HEK293 (cell line): ENCODE results near the gene MICU1.
A peak's percentile ranks its signal among the peaks of the same experiment; 100 is the strongest.
"Not testable (repeated sequence)": the region's sequence is repeated elsewhere in the genome, so short reads cannot be mapped to it uniquely, and the experiment has no call there.

Experiments
- CTCF ChIA-PET: fragments of 350-600 bp; formaldehyde crosslinking; extraction: SDS; loops from one replicate; lab custom pipeline; 2021; ENCODE audit warnings: antibody characterized with exemption; lab: Yijun Ruan, JAX
- POLR2A ChIA-PET: fragments of 300-600 bp; formaldehyde crosslinking; extraction: SDS; loops from one replicate; lab custom pipeline; 2020; ENCODE audit warnings: antibody characterized with exemption, inconsistent platforms; lab: Yijun Ruan, JAX
- H3K27ac ChIP-seq: fragments of 200-500 bp; sonication (Bioruptor generic); 2 replicates; pipeline ENCODE4 v1.5.1; 2014; ENCODE audit warnings: low read depth, low read length, control low read depth, inconsistent platforms; ENCODE audit errors: extremely low read depth
- H3K36me3 ChIP-seq, 2 experiments: fragments of 200-500 bp in 1 of 2; sonication (Bioruptor generic) in 1 of 2; 1 replicate in 1 of 2; 2 replicates in 1 of 2; pipeline ENCODE4 v1.5.1; 2014 to 2017; ENCODE audit warnings: inconsistent platforms in 2 of 2, low read length in 2 of 2; ENCODE audit not compliant: control insufficient read depth in 2 of 2, insufficient read depth in 1 of 2
- H3K4me1 ChIP-seq: fragments of 200-500 bp; sonication (Bioruptor generic); 2 replicates; pipeline ENCODE4 v1.5.1; 2014; ENCODE audit warnings: mild to moderate bottlenecking, low read length, inconsistent platforms; ENCODE audit not compliant: control insufficient read depth, insufficient read depth
- H3K4me3 ChIP-seq: 2 replicates; pipeline ENCODE4 v1.5.1; 2011; ENCODE audit warnings: low read depth, mild to moderate bottlenecking, control low read depth, low read length, moderate library complexity
- H3K9me3 ChIP-seq: fragments of 200-500 bp; sonication (Bioruptor generic); 2 replicates; pipeline ENCODE4 v1.5.1; 2014; ENCODE audit warnings: low read depth, low read length, inconsistent platforms; ENCODE audit not compliant: control insufficient read depth, insufficient read depth
- GLIS2 ChIP-seq: fragments of 450-650 bp; formaldehyde crosslinking; IDR thresholded peaks from 2 replicates; pipeline ENCODE4 v1.5.1; 2016; ENCODE audit warnings: missing biosample characterization, missing genetic modification characterization
- KLF16 ChIP-seq: fragments of 450-650 bp; formaldehyde crosslinking; IDR thresholded peaks from 2 replicates; pipeline ENCODE4 v1.5.1; 2017; ENCODE audit warnings: missing biosample characterization, missing genetic modification characterization
- KLF9 ChIP-seq: fragments of 450-650 bp; formaldehyde crosslinking; IDR thresholded peaks from 2 replicates; pipeline ENCODE4 v1.5.1; 2016; ENCODE audit warnings: missing biosample characterization, missing genetic modification characterization, low read depth
- SCRT1 ChIP-seq: fragments of 450-650 bp; formaldehyde crosslinking; IDR thresholded peaks from 2 replicates; pipeline ENCODE4 v1.5.1; 2016; ENCODE audit warnings: missing biosample characterization, missing genetic modification characterization, borderline replicate concordance
- YY2 ChIP-seq: fragments of 450-650 bp; formaldehyde crosslinking; IDR thresholded peaks from 2 replicates; pipeline ENCODE4 v1.5.1; 2016; ENCODE audit warnings: missing biosample characterization, missing genetic modification characterization
- ZBTB10 ChIP-seq: fragments of 450-650 bp; formaldehyde crosslinking; IDR thresholded peaks from 2 replicates; pipeline ENCODE4 v1.5.1; 2016; ENCODE audit warnings: missing biosample characterization, missing genetic modification characterization
- ZFP69B ChIP-seq: fragments of 450-650 bp; formaldehyde crosslinking; IDR thresholded peaks from 2 replicates; pipeline ENCODE4 v1.5.1; 2016; ENCODE audit warnings: missing biosample characterization, missing genetic modification characterization
- ZIC2 ChIP-seq: fragments of 450-650 bp; formaldehyde crosslinking; IDR thresholded peaks from 2 replicates; pipeline ENCODE4 v1.5.1; 2016; ENCODE audit warnings: missing biosample characterization, missing genetic modification characterization
- ZNF10 ChIP-seq: fragments of 450-650 bp; formaldehyde crosslinking; IDR thresholded peaks from 2 replicates; pipeline ENCODE4 v1.5.1; 2017; ENCODE audit warnings: missing biosample characterization, missing genetic modification characterization
- ZNF112 ChIP-seq: fragments of 450-650 bp; formaldehyde crosslinking; IDR thresholded peaks from 2 replicates; pipeline ENCODE4 v1.5.0; 2017; ENCODE audit warnings: missing biosample characterization, missing genetic modification characterization
- ZNF114 ChIP-seq: fragments of 450-650 bp; formaldehyde crosslinking; IDR thresholded peaks from 2 replicates; pipeline ENCODE4 v1.5.0; 2017; ENCODE audit warnings: missing biosample characterization, missing genetic modification characterization
- ZNF121 ChIP-seq: fragments of 450-650 bp; formaldehyde crosslinking; IDR thresholded peaks from 2 replicates; pipeline ENCODE4 v1.5.1; 2016; ENCODE audit warnings: missing biosample characterization, missing genetic modification characterization
- ZNF174 ChIP-seq: fragments of 450-650 bp; formaldehyde crosslinking; IDR thresholded peaks from 2 replicates; pipeline ENCODE4 v1.5.0; 2017; ENCODE audit warnings: missing biosample characterization, mild to moderate bottlenecking, missing genetic modification characterization
- ZNF211 ChIP-seq: fragments of 450-650 bp; formaldehyde crosslinking; IDR thresholded peaks from 2 replicates; pipeline ENCODE4 v1.5.1; 2016; ENCODE audit warnings: low read depth, missing biosample characterization, missing genetic modification characterization
- ZNF214 ChIP-seq: fragments of 450-650 bp; formaldehyde crosslinking; IDR thresholded peaks from 2 replicates; pipeline ENCODE4 v1.5.1; 2017; ENCODE audit warnings: missing biosample characterization, mild to moderate bottlenecking, missing genetic modification characterization, borderline replicate concordance
- ZNF362 ChIP-seq: fragments of 450-650 bp; formaldehyde crosslinking; IDR thresholded peaks from 2 replicates; pipeline ENCODE4 v1.5.1; 2016; ENCODE audit warnings: missing biosample characterization, missing genetic modification characterization
- ZNF664 ChIP-seq: fragments of 450-650 bp; formaldehyde crosslinking; IDR thresholded peaks from 2 replicates; pipeline ENCODE4 v1.5.1; 2016; ENCODE audit warnings: missing biosample characterization, missing genetic modification characterization
- ZNF670 ChIP-seq: fragments of 450-650 bp; formaldehyde crosslinking; IDR thresholded peaks from 2 replicates; pipeline ENCODE4 v1.5.1; 2016; ENCODE audit warnings: missing biosample characterization, missing genetic modification characterization, low read depth
- ZNF704 ChIP-seq: fragments of 450-650 bp; formaldehyde crosslinking; IDR thresholded peaks from 2 replicates; pipeline ENCODE4 v1.5.1; 2016; ENCODE audit warnings: missing biosample characterization, missing genetic modification characterization

MICU1 gene

GRCh38 chr10:72349438-72349837 lies 276.4 kb downstream of the MICU1 start (continued):
- no peak for TF ChIP-seq ZBTB10 (tag by site-specific recombination)
- no peak for TF ChIP-seq ZNF10 (tag by site-specific recombination)
- no peak for TF ChIP-seq GLIS2 (tag by site-specific recombination)
- TF ChIP-seq ZNF704 (tag by site-specific recombination), result no peak
- TF ChIP-seq SCRT1 (tag by site-specific recombination), result no peak
- TF ChIP-seq ZNF112 (tag by site-specific recombination), result no peak
- TF ChIP-seq ZNF670, result no peak
- TF ChIP-seq YY2 (tag by site-specific recombination), result no peak
- no peak for TF ChIP-seq ZFP69B (tag by site-specific recombination)
- TF ChIP-seq ZNF211, result no peak

GRCh38 chr10:72348282-72348681 lies 277.6 kb downstream of the MICU1 start:
- TF ChIP-seq ZNF174 (tag by site-specific recombination) (no peak), ZNF362 (tag by site-specific recombination) (no peak), ZIC2 (tag by site-specific recombination) (peak; percentile 96), KLF9 (tag by site-specific recombination) (peak; percentile 24; the same call in 1 of the 2 replicates), ZNF664 (no peak), KLF16 (tag by site-specific recombination) (no peak), ZNF214 (no peak), ZNF114 (tag by site-specific recombination) (no peak)
- Histone ChIP-seq H3K9me3 (no peaks in the 10 kb centered on the region), H3K4me1 (no peaks in the 10 kb centered on the region; the same call in 1 of the 2 replicates), H3K36me3 (peaks cover 0 to 59% of the 10 kb centered on the region in 2 experiments), H3K4me3 (no peak overlapping the region), H3K27ac (no peak overlapping the region)
- CTCF ChIA-PET, result interaction anchor here (2.6 kb wide), 1 partner anchor 11 kb away, joined by 10 read pairs; no protein-coding TSS in a partner anchor
- POLR2A ChIA-PET, result interaction anchor here (1.3 kb wide), 1 partner anchor 75 kb away, joined by 3 read pairs; the partner anchor contains the start of gene DDIT4

GRCh38 chr10:72346117-72346516 lies 279.8 kb downstream of the MICU1 start:
- ChIA-PET CTCF (interaction anchor here (0.6 to 0.7 kb wide), 2 partner anchors 71 to 233 kb away, joined by 3 to 6 read pairs; no protein-coding TSS in a partner anchor), POLR2A (interaction anchor here (0.6 kb wide), 1 partner anchor 15 kb away, joined by 3 read pairs; no protein-coding TSS in a partner anchor)
- peaks cover 0 to 60% of the 10 kb centered on the region in 2 experiments; a peak in 2 of 3 replicates for H3K36me3 ChIP-seq
- H3K4me1 ChIP-seq, H3K27ac ChIP-seq, H3K9me3 ChIP-seq, H3K4me3 ChIP-seq: not testable (repeated sequence)
- TF ChIP-seq ZNF121, result peak; percentile 91; the same call in 1 of the 2 replicates
